HS-27A (cell line): ENCODE data around the gene CTNNA3.

Experiments
- DNase-seq: peaks from one replicate; pipeline ENCODE4 v3.0.0-alpha.2; 2012; ENCODE audit warnings: low read depth, missing footprints

CTNNA3 gene

DNA sequence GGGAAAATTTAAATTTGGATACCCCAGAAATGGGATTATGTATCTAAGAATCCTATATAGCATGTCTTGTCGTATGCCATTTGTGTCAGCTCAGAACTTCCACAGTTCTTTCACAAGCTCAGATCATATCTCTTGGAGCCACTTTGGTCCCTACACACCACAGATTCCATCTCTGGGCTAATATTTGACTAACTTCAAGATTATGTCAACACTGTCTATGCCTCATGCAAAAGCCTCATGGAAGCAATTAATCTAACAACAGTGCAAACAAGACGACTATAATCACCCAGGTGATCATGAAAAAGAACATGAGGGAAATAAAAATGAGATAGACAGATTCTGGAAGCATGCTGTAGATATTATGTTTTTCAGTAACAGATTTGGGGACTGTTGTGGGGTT, 581.0 kb downstream of the CTNNA3 start:
- DNase-seq: no peak

DNA sequence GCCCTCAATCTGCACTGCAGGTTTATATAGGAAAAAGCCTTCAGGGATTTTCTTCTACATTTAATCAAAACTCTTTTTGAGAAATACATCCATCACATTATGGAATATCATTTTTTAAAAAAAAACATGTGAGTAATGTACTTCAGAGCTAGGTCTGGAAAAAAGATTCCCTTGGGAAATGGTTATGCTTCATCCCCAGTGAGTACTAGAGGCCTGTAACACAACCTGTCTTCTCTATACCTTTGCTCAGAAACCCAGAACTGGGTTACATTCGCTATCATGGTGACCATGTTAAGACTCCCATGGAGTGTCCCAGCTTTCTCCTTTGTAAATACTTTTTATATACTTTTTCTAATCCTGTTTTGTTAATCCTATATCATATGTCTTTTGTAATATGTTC, 583.2 kb downstream of the CTNNA3 start:
- no peak for DNase-seq

DNA sequence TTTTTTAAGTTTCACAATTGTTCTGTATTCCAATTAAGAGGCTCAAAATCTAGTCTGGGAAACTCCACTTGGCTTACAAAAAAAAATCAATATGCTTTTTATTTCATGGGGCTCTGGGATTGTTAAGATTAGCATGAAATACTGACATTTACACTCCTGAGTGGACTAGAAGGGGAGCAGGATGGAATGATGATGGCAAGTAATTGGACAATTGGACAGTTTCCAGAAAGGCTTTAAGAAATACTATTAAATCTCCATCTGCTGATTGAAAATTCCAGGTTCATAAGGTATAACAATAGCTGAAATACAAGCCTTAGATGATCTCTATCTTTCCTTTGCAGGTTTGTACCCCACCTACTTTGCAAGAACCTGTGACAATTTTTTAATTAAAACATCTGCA, 585.7 kb downstream of the CTNNA3 start:
- no peak for DNase-seq

DNA sequence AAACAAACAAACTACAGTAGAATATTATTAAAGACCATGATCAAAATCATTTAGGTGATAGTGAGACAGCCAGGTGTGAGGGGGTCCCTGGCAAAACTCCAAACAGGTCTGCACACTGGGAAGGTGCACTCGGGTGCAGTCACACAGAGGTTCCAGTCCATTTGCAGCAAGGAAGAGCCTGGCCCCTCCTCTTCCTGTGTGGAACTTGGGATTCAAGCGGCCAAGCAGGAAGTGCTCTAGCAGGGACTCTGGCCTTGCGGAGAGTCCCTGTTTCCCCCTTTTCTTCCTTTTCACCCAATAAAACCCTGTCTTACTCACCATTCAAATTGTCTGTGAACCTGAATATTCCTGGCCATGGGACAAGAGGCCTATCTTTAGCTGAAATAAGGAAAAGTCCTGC, 588.3 kb downstream of the CTNNA3 start:
- no peak for DNase-seq

DNA sequence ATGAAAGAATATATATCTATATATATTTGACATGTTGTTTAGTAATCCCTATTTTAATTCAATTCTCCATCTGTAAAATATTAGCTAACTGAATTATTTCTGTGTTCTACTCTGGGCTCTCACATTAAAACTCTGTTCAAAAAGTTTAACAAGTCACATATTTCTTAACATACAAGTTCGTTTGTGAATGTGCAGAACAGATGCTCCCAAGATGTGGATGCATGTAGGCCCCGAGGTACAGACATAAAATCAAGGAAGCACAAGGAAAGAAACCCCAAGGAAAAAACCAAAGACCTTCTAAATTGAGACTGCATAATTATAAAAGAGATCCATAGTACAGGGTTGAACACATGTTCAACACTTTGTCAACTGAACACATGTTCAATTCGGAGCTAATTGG, 595.0 kb downstream of the CTNNA3 start:
- DNase-seq: no peak

DNA sequence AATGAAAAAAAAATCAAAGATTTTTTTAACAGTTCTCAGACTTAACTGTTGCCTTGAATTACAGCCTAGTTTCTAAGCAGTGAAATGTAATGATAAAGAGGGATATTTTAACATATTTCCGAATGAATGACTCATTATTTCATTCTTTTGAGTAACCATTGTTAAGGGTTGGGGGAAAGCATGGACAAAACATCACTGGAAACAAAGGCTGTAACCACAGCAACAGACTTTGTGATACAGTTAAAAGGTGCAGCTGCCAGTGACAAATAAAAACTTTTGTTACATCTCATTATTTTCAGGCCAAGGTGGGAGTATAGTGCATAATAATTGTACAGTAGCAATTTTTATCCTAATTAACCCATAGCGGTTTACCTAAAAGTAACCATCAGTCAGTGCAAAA, 597.5 kb downstream of the CTNNA3 start:
- no peak for DNase-seq

DNA sequence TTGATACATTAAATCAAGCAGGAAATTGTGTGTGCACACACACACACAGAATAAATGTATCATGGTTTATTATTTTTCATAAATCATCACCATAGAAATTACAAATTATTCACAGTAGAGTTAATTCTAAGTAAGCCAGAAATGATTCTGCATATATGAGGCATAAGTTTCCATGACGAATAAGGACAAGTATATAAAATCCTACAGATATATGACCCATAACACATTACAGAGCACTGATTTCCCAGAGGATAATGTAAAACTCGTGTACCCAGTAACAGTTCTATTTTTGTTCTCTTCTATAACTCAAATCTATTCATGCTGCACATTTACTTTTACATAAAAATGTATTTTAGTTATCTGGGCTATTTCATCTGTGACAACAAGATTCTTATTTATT, 600.5 kb downstream of the CTNNA3 start:
- no peak for DNase-seq

DNA sequence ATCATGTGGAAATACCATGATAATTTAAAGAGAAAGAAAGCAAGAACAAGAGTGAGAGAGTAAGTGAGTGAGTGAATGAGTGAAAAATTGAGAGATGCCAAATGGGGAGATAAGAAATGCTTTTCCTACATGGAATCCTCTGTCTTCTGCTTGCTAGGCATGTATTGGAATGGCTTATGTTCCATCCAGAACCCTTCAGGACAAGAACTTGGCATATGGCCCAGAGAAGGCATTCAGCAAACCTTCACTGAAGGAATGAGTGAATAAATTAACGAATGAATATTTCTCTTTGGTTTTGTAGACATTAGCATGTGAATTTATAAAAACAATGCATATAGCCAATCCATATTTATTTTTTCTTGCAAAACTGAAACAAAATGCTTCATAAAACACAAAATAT, 608.0 kb downstream of the CTNNA3 start:
- DNase-seq: no peak

DNA sequence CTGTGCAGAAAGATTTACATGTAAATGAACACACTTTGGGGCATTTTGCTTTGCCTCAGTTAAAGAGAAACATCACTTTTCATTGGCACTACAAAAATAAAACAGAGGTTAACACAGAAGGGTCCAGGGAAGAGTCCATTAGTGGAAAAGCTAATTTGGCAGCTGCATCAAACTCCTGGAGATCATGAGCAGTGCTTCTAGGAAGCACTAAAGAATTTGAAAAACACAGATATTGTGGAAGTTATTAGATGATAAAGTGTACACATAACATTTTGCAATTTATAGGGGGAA, 608.9 kb downstream of the CTNNA3 start:
- DNase-seq: no peak

DNA sequence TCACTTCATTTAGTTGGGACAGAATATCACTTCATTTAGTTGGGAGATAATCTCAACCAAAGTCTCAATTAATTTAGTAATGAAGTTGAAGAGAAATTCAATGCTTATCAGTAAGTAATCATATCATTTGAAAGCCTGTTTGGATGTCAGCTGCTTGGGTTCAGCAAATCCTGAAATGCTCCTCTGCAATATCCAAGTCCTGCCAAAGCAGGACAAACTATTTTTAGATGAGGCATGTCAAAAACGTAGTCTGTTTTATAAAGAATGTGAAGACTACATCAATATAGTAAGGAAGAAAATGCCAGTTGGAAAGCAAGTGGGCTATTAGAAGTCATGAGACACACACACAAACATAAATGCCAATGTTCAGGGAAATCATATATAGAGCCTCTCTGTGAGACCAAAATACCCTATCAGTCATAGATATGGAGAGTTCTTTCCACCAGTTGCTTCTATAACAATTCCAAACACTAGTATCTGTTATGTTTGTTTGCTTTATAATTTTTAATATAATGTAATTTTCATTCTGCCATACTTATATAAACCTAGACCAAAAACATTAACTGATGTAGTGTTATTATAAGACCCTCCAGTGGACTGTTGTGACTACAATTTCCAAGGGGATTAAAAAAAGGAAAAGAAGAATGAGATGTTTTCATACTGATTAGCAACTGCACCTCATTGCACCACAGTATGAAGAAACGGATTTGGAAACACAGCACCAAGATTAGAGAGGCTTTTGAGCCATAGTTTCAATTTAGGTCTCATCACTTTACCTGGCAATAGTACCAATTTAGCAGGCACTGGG, 609.5 kb downstream of the CTNNA3 start:
- no peak for DNase-seq

DNA sequence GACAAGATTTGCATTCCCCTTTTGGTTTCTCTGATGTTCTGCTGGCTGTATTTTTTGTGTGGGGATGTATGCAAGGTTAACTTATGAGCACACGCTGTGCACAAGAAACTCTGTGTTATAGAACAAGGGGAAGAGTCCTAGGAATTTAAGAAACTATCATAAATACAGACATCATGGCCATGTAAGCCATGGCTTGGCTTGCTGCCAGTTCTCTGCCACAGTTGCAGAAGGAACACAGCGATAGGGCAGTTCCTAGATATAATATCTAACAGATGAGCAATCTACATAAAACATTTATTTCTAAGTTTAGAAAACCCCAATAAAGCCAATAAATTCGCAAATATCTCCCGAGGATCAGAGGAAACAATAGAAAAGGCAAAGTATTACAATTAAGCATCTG, 616.9 kb downstream of the CTNNA3 start:
- DNase-seq: no peak

DNA sequence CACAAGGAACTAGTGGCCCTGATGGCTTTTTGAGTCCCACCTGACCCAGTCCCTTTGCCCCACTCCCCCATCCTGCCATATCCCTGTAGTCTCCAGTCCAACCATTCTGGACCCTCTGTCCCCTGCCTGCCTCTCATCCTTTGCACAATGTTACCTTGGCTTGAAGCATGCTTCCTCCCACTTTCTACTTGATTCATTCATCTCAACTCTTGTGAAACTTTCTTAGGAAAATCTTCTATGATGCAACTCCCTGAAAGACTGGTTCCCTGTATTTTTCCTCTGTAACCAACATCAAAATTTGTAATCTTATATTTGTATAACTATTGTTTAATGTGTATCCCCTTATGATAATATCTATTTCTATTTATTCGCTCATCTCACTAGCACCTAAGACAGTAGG, 618.6 kb downstream of the CTNNA3 start:
- DNase-seq: no peak

DNA sequence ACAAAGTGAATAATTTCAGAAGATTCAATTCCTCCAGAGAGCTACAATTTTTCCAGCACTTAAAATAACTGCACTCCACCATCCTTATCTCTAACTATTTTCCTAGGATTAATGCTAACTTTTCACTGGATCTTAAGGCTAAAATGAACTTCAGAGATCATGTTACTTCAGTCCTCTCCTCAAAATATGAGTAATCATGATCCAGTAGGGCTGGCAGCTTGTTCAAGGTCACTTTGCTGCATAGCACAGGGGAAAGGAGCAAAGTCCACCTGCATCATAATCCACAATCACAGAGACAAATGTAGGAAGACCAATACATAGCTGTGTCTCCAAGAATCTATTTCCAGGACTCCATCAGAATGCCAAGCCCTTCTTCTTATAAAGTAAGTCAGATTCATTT, 619.9 kb downstream of the CTNNA3 start:
- DNase-seq: no peak

DNA sequence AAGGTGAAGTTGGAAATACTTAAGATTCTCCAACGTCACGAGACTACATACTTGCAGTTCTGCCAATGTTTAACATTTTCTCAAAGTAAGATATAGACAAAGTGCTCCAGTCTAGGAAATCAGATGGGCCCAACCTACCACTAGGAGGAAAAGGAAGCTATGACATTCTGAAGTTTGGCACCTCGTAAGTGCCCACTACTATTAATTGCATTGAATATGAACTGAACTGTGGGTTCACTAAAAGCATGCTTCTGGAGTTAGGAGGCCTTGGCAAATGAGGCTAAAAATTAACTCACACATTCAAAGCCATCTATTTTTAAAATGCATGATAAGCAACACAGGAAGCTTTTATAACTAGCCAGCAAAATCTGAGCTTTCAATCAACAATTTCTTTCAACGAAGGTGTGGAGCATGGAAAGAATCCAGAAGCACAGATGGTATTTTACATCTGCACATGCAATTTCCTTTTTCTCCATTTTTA, 620.5 kb downstream of the CTNNA3 start:
- DNase-seq: no peak

DNA sequence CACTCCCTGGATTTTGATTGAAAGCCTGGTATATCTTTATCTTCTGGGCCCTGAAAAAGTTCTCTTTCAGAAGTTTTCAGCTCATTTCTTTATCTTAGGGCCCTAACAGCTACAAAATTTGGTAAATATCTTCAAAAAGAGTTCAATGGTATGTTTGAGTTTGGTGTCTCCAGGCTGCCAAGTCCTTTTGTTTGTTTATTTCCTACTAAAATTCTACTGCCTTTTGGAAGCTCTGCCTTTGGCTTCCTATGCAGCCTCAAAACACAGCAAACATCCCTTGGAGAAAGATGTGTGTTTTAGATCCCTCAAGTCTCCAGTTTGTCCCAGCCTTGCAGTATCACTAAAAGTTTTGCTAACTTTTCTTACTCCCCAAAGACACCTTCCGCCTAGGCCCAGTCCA, 623.3 kb downstream of the CTNNA3 start:
- DNase-seq: no peak

DNA sequence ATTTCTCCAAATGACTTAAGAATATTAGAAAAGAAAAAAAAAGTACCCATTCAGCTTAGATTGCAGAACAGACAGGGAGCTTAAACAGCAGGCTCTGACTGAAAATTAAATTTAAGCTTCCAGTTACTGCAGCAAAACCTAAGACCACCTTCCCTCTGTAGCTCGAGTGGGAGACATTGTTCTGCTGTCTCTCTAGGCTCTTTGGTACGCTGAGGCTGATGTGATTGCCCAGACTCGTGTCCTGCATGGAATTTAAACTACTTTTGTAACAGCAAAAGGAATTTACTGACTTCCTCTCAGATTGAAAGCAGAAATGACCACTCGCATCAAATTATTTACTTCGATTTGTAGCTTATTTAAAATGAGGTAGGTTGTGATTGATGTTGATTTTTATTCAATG, 645.6 kb downstream of the CTNNA3 start:
- DNase-seq: no peak

DNA sequence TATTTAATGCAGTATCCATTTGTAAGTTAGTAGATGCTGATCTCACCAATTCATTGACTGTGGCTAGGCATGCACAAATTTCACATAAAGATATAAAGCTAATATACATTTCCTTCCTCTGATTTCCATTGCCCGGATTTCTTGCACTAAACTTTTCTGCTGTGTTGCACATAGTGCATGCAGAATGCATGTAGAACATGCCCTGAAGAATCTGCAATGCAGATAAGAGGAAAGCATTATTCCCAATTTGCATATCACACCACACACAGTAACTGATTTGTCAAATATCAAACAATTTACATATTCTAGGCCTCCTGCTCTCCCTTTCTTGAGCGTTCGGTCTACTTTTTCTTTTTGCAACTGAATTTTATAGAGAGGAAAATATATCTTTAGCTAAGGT, 646.0 kb downstream of the CTNNA3 start:
- DNase-seq: no peak

DNA sequence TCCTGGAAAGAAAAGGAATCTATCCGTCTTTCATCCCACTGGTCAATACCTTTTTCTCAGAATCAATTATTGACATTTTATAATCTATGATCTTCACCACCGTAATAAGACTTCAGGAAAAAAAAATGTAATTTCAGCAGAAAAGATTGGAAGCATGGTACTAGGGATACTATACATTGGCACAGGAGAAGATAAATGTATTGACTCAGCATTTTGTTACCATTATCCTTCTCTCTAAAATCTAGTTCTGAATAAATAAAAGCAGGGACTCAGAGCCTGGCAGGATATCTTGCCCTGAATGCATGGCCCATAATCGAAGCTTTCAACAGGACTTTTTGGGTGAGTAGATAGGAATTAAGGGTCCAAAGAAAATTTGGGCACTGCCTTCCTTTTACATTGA, 649.5 kb downstream of the CTNNA3 start:
- no peak for DNase-seq

DNA sequence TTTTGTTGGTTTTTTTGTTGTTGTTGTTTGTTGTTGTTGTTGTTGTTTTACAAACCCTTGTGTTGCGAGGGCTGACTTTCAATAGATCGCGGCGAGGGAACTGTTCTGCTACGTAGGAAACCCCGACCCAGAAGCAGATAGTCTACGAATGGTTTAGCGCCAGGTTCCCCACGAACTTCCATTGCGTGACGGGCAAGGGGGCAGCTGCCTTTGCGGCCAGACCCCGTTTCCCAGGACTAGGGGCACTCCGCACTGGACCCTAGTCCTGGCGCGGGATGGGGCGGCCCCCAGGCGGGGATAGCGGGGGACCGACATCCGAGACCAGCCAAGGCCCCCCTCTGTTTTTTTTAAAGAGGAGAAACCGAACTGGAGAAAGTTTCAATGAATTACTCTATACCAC, 650.6 kb downstream of the CTNNA3 start:
- DNase-seq: no peak

DNA sequence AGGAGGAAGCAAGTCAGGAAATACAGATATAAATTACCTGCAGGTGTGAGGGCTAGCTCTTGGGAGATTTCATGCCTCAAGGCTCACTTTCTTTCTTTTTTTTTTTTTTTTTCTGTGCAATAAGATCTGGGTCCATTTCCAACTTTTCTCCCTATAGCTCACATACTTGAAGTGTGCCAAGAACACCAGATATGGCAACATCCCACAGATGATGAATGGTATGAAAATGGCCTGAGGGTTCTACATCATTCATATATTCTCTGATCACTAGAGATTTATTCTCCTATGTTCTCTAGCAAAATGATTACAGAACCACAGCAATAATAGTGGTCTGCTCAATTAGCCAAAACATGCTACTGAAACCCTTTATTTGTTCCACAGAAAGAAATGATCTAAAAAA, 653.0 kb downstream of the CTNNA3 start:
- no peak for DNase-seq

DNA sequence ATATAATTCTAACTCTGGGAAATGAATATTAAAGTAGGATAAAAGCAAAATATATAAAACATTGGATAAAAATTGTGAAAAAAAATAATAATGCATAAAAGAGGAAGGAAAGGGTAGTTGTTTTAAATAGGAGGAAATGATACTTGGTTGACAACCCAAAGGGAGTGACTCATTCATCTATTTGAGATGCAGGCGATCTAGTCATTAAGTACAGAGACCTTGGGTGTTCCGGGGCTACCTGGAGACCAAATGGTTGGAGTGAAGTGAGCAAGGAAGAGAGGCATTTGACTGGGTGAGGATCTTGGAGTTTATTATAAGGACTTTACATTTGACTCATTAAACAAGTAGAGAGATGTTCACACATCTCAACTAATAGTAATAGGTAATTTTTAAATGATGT, 659.2 kb downstream of the CTNNA3 start:
- DNase-seq: no peak

DNA sequence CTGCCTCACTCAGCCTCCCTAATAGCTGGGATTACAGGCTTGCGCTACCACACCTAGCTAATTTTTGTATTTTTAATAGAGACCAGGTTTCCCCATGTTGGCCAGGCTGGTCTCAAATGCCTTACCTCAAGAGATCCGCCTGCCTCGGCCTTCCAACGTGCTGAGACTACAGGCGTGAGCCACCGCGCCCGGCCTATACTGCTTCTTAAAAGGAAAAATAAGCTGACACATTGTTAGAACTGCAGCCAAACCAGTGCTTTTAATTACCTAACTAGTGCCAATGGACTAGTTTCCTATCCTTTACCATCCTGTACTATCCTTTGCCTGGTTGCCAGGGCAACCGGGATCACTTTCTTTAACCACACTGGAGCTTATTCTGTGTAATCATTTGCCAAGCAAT, 662.1 kb downstream of the CTNNA3 start:
- no peak for DNase-seq

DNA sequence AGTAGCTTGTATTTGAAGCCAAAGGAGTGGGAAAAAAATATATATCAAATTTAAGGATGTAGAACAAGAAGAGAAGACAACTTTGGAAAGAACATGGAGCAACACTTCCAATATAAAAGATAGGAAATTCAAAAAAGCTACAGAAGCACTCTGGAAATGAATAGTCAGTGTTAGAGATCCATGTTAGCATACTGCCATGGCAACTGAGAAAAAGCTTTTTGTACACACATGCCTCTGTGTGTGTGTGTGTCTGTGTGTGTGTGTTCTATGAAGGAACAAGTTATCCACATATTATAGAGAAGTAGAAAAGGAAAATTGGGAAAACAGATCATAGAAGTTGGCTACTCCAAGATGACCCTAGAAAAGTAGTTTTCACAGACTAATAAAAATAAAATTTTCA, 673.9 kb downstream of the CTNNA3 start:
- DNase-seq: no peak

DNA sequence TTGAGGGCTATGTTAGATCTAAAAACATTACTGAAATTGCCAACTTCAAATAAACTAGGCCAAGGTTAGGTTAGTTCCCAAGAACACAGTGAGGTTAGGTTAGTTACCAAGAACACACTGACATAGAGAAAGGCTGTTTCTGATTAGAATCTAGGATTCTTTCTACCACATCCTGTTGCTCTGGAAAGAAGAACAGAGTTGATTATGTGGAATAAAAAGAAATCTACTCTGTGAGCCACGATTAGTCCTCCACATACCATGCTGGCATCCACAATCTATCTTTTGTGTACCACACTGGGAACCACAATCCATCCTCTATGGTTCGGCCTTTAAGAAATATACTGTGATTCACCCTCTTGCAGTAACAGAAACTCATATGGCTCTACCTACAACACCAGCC, 678.8 kb downstream of the CTNNA3 start:
- DNase-seq: no peak

DNA sequence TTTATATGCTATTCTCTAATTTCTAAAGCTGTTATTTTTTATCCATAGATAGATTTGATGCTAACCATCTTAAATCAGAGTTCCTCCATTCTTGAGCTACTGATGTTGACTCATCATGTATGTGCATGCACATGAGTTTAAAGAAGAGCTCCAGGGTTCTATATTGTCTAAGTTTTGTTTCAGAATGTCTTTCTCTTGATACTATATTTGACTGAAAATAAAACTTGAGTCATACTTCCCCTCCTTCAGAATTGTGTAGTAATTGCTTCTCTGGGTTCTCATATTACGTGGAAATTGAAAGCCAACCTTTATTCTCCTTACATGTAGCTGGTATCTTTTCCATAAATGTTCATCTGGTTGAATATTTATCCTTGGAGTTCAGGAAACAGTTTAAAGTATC, 680.8 kb downstream of the CTNNA3 start:
- DNase-seq: no peak
